ENCODE measurements around the gene AGRN. TPM values are rescaled to one million over a fixed set of nuclear protein-coding genes. Genes with fewer than 3 reads are reported as not detected.
A peak's percentile ranks its signal among the peaks of the same experiment; 100 is the strongest.

AGRN gene
- total and polyA plus RNA-seq, 7 donors: 2.8 to 54.4 (median 6.4) TPM

GRCh38 chr1:981491-981954 is 38.4 kb upstream of the AGRN start:
- H3K27ac ChIP-seq: no peak overlapping the region
- H3K27me3 ChIP-seq: peaks cover 0 to 32% (median 13%) of the 10 kb centered on the region in 3 donors
- no peak for DNase-seq
- 56 to 73% methylated on average over 21 of the region's 21 CpGs for WGBS, 2 donors
- H3K36me3 ChIP-seq: no peaks in the 10 kb centered on the region
- intact Hi-C loops (cut with DNase I): no loop called here
- H3K4me1 ChIP-seq: peaks cover 0 to 6% (median 3%) of the 10 kb centered on the region in 4 donors
- no peak overlapping the region for H3K4me3 ChIP-seq
- TF ChIP-seq EP300 (IDR thresholded peaks at IDR 0.05): no peak
- no peak for TF ChIP-seq POLR2AphosphoS5 (IDR thresholded peaks at IDR 0.05)
- TF ChIP-seq, protein P1, sequence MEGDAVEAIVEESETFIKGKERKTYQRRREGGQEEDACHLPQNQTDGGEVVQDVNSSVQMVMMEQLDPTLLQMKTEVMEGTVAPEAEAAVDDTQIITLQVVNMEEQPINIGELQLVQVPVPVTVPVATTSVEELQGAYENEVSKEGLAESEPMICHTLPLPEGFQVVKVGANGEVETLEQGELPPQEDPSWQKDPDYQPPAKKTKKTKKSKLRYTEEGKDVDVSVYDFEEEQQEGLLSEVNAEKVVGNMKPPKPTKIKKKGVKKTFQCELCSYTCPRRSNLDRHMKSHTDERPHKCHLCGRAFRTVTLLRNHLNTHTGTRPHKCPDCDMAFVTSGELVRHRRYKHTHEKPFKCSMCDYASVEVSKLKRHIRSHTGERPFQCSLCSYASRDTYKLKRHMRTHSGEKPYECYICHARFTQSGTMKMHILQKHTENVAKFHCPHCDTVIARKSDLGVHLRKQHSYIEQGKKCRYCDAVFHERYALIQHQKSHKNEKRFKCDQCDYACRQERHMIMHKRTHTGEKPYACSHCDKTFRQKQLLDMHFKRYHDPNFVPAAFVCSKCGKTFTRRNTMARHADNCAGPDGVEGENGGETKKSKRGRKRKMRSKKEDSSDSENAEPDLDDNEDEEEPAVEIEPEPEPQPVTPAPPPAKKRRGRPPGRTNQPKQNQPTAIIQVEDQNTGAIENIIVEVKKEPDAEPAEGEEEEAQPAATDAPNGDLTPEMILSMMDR (IDR thresholded peaks at IDR 0.05): no peak
- no peak for TF ChIP-seq POLR2A (IDR thresholded peaks at IDR 0.05)
- H3K9me3 ChIP-seq: no peaks in the 10 kb centered on the region

DNA sequence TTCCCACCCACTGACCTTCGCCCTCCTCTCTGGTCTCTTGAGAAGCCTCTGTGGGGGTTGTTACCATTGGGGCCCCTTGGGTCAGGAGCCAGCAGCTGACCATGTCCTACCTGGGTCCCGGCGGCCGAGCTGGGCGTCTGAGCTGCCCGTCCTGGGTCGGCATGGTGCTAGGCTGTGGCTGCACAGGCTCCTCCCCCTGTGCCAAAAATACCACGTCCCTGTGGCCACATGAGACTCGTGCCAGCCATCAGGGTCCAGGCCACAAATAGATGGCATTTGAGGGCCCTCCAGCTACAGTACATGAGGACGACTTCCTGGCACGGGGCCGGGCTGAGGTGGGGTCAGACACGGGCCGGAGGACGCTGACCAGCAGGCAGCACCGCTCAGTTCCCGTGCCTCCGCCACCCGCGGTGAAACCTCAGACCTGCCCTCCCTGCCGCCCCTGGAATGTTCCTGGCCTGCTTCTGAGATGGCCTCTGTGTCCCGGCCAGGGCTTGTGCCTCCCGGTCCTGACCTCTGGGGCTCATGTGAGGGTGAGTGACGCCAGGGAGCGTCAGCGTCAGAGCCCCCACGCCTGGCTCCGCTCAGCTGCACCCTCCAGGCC is 37.9 kb upstream of the AGRN start, which contains the start of gene PERM1:
TSS of gene PERM1 (minus strand) at position 139 of the 604 bp plus-strand sequence. CDS start 1,064 bp downstream, outside the sequence.
- intact Hi-C loops (cut with DNase I): no loop called here
- Histone ChIP-seq H3K36me3 (no peaks in the 10 kb centered on the region), H3K27me3 (peaks cover 0 to 32% (median 13%) of the 10 kb centered on the region in 3 donors), H3K4me1 (peaks cover 0 to 6% (median 3%) of the 10 kb centered on the region in 4 donors), H3K4me3 (no peak within 1 kb of the TSS), H3K9me3 (no peaks in the 10 kb centered on the region), H3K27ac (no peak within 1 kb of the TSS)
- WGBS, 2 donors: 35 to 62% methylated on average over 28 of the region's 28 CpGs
- TF ChIP-seq, protein P1 (IDR thresholded peaks at IDR 0.05): no peak
- TF ChIP-seq POLR2A (IDR thresholded peaks at IDR 0.05): no peak
- TF ChIP-seq EP300 (IDR thresholded peaks at IDR 0.05): no peak
- no peak for TF ChIP-seq POLR2AphosphoS5 (IDR thresholded peaks at IDR 0.05)
- DNase-seq: no peak

GRCh38 chr1:982765-983436 is 37.0 kb upstream of the AGRN start:
- no peak overlapping the region for H3K27ac ChIP-seq
- no peak for TF ChIP-seq POLR2A (IDR thresholded peaks at IDR 0.05)
- TF ChIP-seq, protein P1 (IDR thresholded peaks at IDR 0.05): no peak
- TF ChIP-seq POLR2AphosphoS5 (IDR thresholded peaks at IDR 0.05): no peak
- TF ChIP-seq EP300 (IDR thresholded peaks at IDR 0.05): no peak
- H3K27me3 ChIP-seq: peaks cover 0 to 32% (median 13%) of the 10 kb centered on the region in 3 donors
- 73 to 82% methylated on average over 43 of the region's 43 CpGs for WGBS, 2 donors
- H3K4me1 ChIP-seq: peaks cover 0 to 6% (median 3%) of the 10 kb centered on the region in 4 donors
- no peak overlapping the region for H3K4me3 ChIP-seq
- H3K36me3 ChIP-seq: no peaks in the 10 kb centered on the region
- H3K9me3 ChIP-seq: no peaks in the 10 kb centered on the region
- intact Hi-C loops (cut with DNase I): no loop called here
- DNase-seq: no peak

DNA sequence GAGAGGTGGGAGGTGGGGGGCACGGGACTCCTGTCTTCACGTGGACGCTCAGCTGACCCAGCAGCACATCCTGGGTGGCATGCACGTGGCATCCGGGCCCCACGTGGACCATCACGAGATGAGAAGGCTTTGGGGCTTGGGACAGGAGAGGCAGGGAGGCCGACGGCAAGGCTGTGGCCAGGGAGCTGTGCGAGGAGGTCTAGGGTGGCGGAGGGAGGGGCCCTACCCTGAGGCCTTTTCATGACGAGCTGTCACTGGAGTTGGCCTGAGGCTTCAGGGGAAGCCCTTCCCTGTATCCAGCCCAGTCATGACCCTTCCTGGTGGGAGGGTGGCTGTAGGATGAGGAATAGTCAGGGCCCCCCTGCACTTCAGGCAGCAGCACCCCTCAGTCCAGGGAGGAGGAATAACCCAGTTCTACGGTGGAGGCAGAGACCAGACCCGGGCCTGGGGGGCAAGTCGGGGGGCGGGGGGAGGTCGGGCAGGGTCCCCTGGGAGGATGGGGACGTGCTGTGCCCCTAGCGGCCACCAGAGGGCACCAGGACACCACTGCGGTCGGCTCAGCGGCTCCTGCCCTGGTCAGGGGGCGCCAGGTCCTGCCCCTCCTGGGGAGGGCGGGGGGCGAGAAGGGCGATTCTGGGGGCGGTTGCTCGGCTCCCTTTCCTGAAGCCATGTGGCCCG is 36.0 kb upstream of the AGRN start:
- peaks cover 0 to 32% (median 13%) of the 10 kb centered on the region in 3 donors for H3K27me3 ChIP-seq
- H3K27ac ChIP-seq: no peak overlapping the region
- H3K36me3 ChIP-seq: no peaks in the 10 kb centered on the region
- no peak overlapping the region for H3K4me3 ChIP-seq
- no peaks in the 10 kb centered on the region for H3K9me3 ChIP-seq
- peak; percentile 71 for DNase-seq
- H3K4me1 ChIP-seq: peaks cover 0 to 6% (median 3%) of the 10 kb centered on the region in 4 donors
- WGBS, 2 donors: 16 to 20% methylated on average over 29 of the region's 29 CpGs
- intact Hi-C loops (cut with DNase I): loop anchor here (2.0 kb wide), 1 partner anchor 79 kb away; no protein-coding TSS in a partner anchor
- no peak for TF ChIP-seq POLR2A (IDR thresholded peaks at IDR 0.05)
- TF ChIP-seq, protein P1 (IDR thresholded peaks at IDR 0.05): peak; percentile 48 to 98 (median 58)
